Ovary (tissue), 9 donors: ENCODE data around the gene TXNDC16. TPM values are rescaled to one million over a fixed set of nuclear protein-coding genes. Genes with fewer than 3 reads are reported as not detected.

Experiments
- DNase-seq, 5 donors: peaks; one replicate each; pipeline ENCODE4 v3.0.0-alpha.2; 2019 to 2020
- H3K27ac ChIP-seq, 2 donors: fragments of 200-600 bp; one replicate each; pipeline versions ENCODE4 v1.5.1 to v1.8.0; 2019 to 2022
- H3K27me3 ChIP-seq: fragments of 200-600 bp; one replicate; pipeline ENCODE4 v1.8.0; 2022
- H3K36me3 ChIP-seq: fragments of 200-600 bp; sonication (generic); one replicate; pipeline ENCODE4 v1.5.1; 2019
- H3K4me1 ChIP-seq: one replicate; pipeline ENCODE4 v1.8.1; 2013; ENCODE audit warnings: mild to moderate bottlenecking, moderate library complexity; ENCODE audit not compliant: insufficient read depth
- H3K4me3 ChIP-seq: fragments of 200-600 bp; sonication (generic); one replicate; pipeline ENCODE4 v1.5.1; 2017
- H3K9me3 ChIP-seq, 2 donors: fragments of 200-600 bp in 1 of 2; sonication (generic) in 1 of 2; one replicate each; pipeline versions ENCODE4 v1.5.1 to v1.8.1; 2013 to 2019; ENCODE audit warnings: mild to moderate bottlenecking in 1 of 2, moderate library complexity in 1 of 2
- EP300 ChIP-seq: sonication (generic); formaldehyde crosslinking; IDR thresholded peaks from one replicate; pipeline ENCODE4 v1.6.1; 2017; ENCODE audit warnings: antibody characterized with exemption
- POLR2A ChIP-seq: fragments of 450-650 bp; IDR thresholded peaks from one replicate; pipeline ENCODE4 v1.6.1; 2017; ENCODE audit warnings: antibody characterized with exemption, mild to moderate bottlenecking, moderate library complexity
- WGBS, 3 donors: extraction: QIAGEN DNeasy Blood & Tissue Kit in 1 of 3; methylation state at CpG; one replicate each; pipeline versions ENCODE4 v1.1.5 to v1.1.7; 2013 to 2017; 5-methylcytosine and 5-hydroxymethylcytosine counted together
- intact Hi-C, 4 donors: fragments of 100-400 bp; cut with DNase I; formaldehyde crosslinking; loops; one replicate each; pipeline versions ENCODE4 v1.11.0 to v1.15.1; 2022 to 2023
- polyA plus RNA-seq, 2 donors: library from polyadenylated mRNA; stranded (reverse); fragments of 200-250 nt in 1 of 2; fragments of 350-450 nt in 1 of 2; fragmentation: Illumina TruSeq in 1 of 2; extraction: RNeasy Lipid Tissue Mini Kit (QIAGEN cat#74804) in 1 of 2; gene quantifications; one replicate each; pipeline ENCODE4 v1.2.3, GENCODE V29; 2013 to 2014
- total RNA-seq, 7 donors: library from RNA; depleted of rRNA in 2 of 7; stranded (reverse); fragments of >200 nt in 2 of 7; fragmentation: NEBNext Ultra II Directional in 3 of 7; extraction: Animal tissue kit (Norgen Biotek cat#: 25700) in 3 of 7; gene quantifications; one replicate each; pipeline versions ENCODE4 v1.1.0 to v1.2.4, GENCODE V29; 2016 to 2023
- TF ChIP-seq, protein P1 (sequence below), 3 donors: fragments of 450-650 bp in 2 of 3; fragments of 200-600 bp in 1 of 3; IDR thresholded peaks; one replicate each; pipeline versions ENCODE4 v1.5.1 to v1.8.0; 2016 to 2022; ENCODE audit warnings: antibody characterized with exemption in 3 of 3, mild to moderate bottlenecking in 1 of 3
- donor health status: DM: no; HTN: no; CAD: no; lungs with moderate emphysema.
- donor health status: DM: no; HTN: no; CAD: no.
- donor health status: Bipolar disorder and iron deficiency.
- donor health status: DM: yes; HTN: yes; CAD: no.
- donor health status: DM: no; HTN: no; CAD: no.
- donor health status: DM: yes; HTN: yes; CAD: no.

TXNDC16 gene
- total and polyA plus RNA-seq, 9 donors: 7.8 to 20.0 (median 11.7) TPM

DNA sequence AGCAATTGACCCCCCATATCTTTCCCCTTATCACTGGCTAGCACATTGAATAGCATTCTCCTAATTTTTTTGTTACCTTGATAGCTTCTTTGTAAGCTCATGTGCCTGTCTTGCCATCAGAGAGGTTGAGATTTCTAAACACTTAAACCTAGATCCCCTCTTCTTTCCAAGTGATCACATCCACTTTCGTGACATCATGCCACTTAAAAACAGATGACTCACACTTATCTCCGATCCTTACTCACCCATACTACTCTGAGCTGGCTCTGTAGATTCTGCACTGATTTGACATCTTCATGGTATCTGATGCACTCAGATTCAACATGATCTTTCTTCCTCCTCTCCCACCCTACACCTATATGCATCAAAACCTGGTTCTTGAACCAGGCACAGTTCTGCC lies 10.8 kb upstream of the TXNDC16 start:
- no peak for DNase-seq
- no peaks in the 10 kb centered on the region for H3K27me3 ChIP-seq
- TF ChIP-seq, protein P1, sequence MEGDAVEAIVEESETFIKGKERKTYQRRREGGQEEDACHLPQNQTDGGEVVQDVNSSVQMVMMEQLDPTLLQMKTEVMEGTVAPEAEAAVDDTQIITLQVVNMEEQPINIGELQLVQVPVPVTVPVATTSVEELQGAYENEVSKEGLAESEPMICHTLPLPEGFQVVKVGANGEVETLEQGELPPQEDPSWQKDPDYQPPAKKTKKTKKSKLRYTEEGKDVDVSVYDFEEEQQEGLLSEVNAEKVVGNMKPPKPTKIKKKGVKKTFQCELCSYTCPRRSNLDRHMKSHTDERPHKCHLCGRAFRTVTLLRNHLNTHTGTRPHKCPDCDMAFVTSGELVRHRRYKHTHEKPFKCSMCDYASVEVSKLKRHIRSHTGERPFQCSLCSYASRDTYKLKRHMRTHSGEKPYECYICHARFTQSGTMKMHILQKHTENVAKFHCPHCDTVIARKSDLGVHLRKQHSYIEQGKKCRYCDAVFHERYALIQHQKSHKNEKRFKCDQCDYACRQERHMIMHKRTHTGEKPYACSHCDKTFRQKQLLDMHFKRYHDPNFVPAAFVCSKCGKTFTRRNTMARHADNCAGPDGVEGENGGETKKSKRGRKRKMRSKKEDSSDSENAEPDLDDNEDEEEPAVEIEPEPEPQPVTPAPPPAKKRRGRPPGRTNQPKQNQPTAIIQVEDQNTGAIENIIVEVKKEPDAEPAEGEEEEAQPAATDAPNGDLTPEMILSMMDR (IDR thresholded peaks at IDR 0.05): no peak
- TF ChIP-seq POLR2A (no peak), EP300 (no peak)
- no peak overlapping the region for H3K27ac ChIP-seq
- H3K4me3 ChIP-seq: no peak overlapping the region
- H3K4me1 ChIP-seq: no peaks in the 10 kb centered on the region
- intact Hi-C loops: no loop called here
- WGBS, 3 donors: 94 to 97% (median 94%) methylated on average over 2 of the region's 2 CpGs
- H3K36me3 ChIP-seq: no peaks in the 10 kb centered on the region
- no peaks in the 10 kb centered on the region for H3K9me3 ChIP-seq

DNA sequence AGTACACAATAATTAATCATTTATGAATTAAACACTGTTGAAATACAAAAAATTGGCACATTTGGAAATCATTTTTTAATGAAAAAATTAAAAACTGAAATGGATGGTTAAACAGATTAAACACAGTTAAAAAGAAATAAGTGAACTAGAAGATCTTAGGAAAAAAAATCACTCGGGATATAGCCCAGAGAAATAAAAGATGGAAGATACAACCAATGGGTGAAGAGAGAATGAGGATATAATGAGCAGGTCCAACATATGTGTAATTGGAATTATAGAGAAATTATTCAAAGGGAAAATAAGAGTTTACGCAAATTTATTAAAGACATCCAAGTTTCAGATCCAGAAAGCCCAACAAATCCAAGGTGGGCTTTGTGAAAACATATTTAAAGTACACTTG lies 6.4 kb upstream of the TXNDC16 start:
- Histone ChIP-seq H3K27ac (no peak overlapping the region), H3K36me3 (no peaks in the 10 kb centered on the region), H3K4me3 (no peak overlapping the region), H3K9me3 (no peaks in the 10 kb centered on the region), H3K27me3 (no peaks in the 10 kb centered on the region), H3K4me1 (no peaks in the 10 kb centered on the region)
- TF ChIP-seq, protein P1 (IDR thresholded peaks at IDR 0.05): no peak
- no peak for TF ChIP-seq EP300
- TF ChIP-seq POLR2A: no peak
- intact Hi-C loops: no loop called here
- 96 to 97% (median 96%) methylated on average over 2 of the region's 2 CpGs for WGBS, 3 donors
- no peak for DNase-seq

- no peaks in the 10 kb centered on the region for H3K36me3 ChIP-seq
- no peak overlapping the region for H3K27ac ChIP-seq
- H3K4me3 ChIP-seq: peak overlapping the region; percentile 69
- DNase-seq: peak; percentile 89 to 93 (median 91)
- 6 to 8% (median 6%) methylated on average over 22 of the region's 22 CpGs for WGBS, 3 donors
- intact Hi-C loops: no loop called here
- H3K4me1 ChIP-seq: no peaks in the 10 kb centered on the region
- TF ChIP-seq EP300: no peak
- TF ChIP-seq, protein P1 (IDR thresholded peaks at IDR 0.05): peak in 1 of 3 donors; percentile 14
- H3K9me3 ChIP-seq: no peaks in the 10 kb centered on the region
- no peaks in the 10 kb centered on the region for H3K27me3 ChIP-seq
Measured at GRCh38 chr14:52553671-52554575, 1.6 kb upstream of the TXNDC16 start.

DNA sequence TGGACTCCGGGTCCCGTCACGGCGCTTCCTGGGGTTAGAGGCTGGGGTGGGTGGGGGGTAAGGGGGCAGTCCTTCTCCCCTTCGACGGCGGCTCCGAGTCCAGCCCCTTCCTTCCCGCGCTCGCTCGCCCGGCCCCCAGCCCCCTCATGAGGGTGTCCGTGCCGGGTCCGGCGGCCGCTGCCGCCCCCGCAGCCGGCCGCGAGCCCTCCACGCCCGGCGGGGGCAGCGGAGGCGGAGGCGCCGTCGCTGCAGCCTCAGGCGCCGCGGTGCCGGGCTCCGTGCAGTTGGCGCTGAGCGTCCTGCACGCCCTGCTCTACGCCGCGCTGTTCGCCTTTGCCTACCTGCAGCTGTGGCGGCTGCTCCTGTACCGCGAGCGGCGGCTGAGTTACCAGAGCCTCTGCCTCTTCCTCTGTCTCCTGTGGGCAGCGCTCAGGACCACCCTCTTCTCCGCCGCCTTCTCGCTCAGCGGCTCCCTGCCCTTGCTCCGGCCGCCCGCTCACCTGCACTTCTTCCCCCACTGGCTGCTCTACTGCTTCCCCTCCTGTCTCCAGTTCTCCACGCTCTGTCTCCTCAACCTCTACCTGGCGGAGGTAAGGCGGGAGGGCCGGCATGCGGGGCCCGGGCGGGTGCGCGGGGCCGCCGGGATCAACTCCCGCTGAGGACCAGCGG lies 831 bp upstream of the TXNDC16 start:
- Histone ChIP-seq H3K4me3 (peak overlapping the region; percentile 69), H3K9me3 (no peaks in the 10 kb centered on the region), H3K27me3 (no peaks in the 10 kb centered on the region), H3K36me3 (no peaks in the 10 kb centered on the region), H3K4me1 (no peaks in the 10 kb centered on the region), H3K27ac (peak overlapping the region; percentile 68 to 72)
- DNase-seq: peak; percentile 28 to 61 (median 55)
- intact Hi-C loops: no loop called here
- WGBS, 3 donors: 0 to 1% (median 0%) methylated on average over 51 to 69 of the region's 69 CpGs
- TF ChIP-seq POLR2A (no peak), EP300 (no peak)
- TF ChIP-seq, protein P1 (IDR thresholded peaks at IDR 0.05): no peak
